Fibroblast of the aortic adventitia (primary cell): ENCODE data around the gene YIPF1. TPM values are rescaled to one million over a fixed set of nuclear protein-coding genes. Genes with fewer than 3 reads are reported as not detected.

Source experiments
- DNase-seq: peaks from one replicate; pipeline ENCODE4 v3.0.0-alpha.2; 2010; ENCODE audit warnings: low read depth
- H3K4me3 ChIP-seq: 2 replicates; pipeline ENCODE4 v1.5.1; 2011; ENCODE audit warnings: low read depth, mild to moderate bottlenecking, control low read depth, low read length, moderate library complexity
- CTCF ChIP-seq: IDR thresholded peaks from 2 replicates; pipeline ENCODE4 v1.5.1; 2011; ENCODE audit warnings: mild to moderate bottlenecking, low read length, control low read depth, inconsistent platforms; ENCODE audit not compliant: insufficient read depth
- total RNA-seq: library from RNA; depleted of rRNA; stranded (reverse); fragments of >200 nt; gene quantifications from 2 replicates; pipeline ENCODE4 v1.2.3, GENCODE V29; 2012; ENCODE audit warnings: low replicate concordance

Gene YIPF1
- total RNA-seq, 1 donor, result 30.1 TPM

- H3K4me3 ChIP-seq, result no peak overlapping the region
- no peak for TF ChIP-seq CTCF
- peak; percentile 93 for DNase-seq
Measured at GRCh38 chr1:53896635-53897229, 7.1 kb upstream of the YIPF1 start.

GRCh38 chr1:53895421-53895820 lies 5.8 kb upstream of the YIPF1 start:
- H3K4me3 ChIP-seq, result no peak overlapping the region
- DNase-seq, result peak; percentile 12
- no peak for TF ChIP-seq CTCF

- DNase-seq, result no peak
- TF ChIP-seq CTCF, result no peak
- H3K4me3 ChIP-seq, result no peak overlapping the region
Measured at GRCh38 chr1:53894644-53895043, 5.0 kb upstream of the YIPF1 start.

GRCh38 chr1:53893999-53894636 lies 4.5 kb upstream of the YIPF1 start, which contains the start of gene DIO1:
TSS of gene DIO1 (plus strand) at chr1:53894187. CDS start at chr1:53894211, 24 bp downstream.
- DNase-seq, result no peak
- no peak for TF ChIP-seq CTCF
- H3K4me3 ChIP-seq, result no peak within 1 kb of the TSS

- H3K4me3 ChIP-seq, result no peak overlapping the region
- no peak for DNase-seq
- TF ChIP-seq CTCF, result no peak
Measured at GRCh38 chr1:53892911-53893310, 3.3 kb upstream of the YIPF1 start.

- TF ChIP-seq CTCF, result no peak
- DNase-seq, result no peak
- no peak overlapping the region for H3K4me3 ChIP-seq
Measured at GRCh38 chr1:53891678-53892077, 2.1 kb upstream of the YIPF1 start.
